ENCODE measurements around the gene TULP4.
"Not testable (repeated sequence)": the region's sequence is repeated elsewhere in the genome, so short reads cannot be mapped to it uniquely, and the experiment has no call there.

Gene TULP4

DNA sequence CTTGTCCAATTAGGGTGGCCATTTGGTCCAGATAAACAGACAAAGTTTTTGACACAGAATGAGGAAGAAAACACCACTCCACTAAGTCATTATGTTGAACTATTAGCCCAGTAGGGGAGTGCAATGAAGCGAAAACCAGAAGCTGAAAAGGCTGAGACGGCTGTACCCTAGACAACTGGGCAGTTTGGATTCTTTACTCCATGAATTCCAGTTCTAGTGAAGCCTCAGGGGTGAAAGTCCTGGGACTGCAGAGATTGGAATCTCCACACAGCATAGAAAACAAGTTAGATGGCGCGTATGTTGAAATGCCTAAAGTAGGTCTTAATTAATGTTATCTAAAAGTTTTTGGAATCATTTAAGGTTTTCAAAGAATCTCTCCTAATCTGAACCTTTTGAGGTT lies 10.7 kb upstream of the TULP4 start:
- not testable (repeated sequence) for H2AK5ac ChIP-seq (ENCODE audit: low read length); H2BK12ac ChIP-seq (ENCODE audit: low read length); H3K9ac ChIP-seq (ENCODE audit: low read length); H2BK120ac ChIP-seq (ENCODE audit: insufficient read depth, low read length, poor library complexity); H4K12ac ChIP-seq (ENCODE audit: low read depth, low read length); H4K8ac ChIP-seq (ENCODE audit: low read depth, low read length); H2BK5ac ChIP-seq (ENCODE audit: low read depth, low read length, poor library complexity); H3K4me1 ChIP-seq (ENCODE audit: control insufficient read depth in 1 of 2, insufficient read depth in 2 of 2, low read length in 2 of 2); H3K14ac ChIP-seq (ENCODE audit: low read length); H3K4me3 ChIP-seq (ENCODE audit: low read depth, low read length); H3K23ac ChIP-seq (ENCODE audit: low read length); H3K4ac ChIP-seq (ENCODE audit: low read depth, low read length); H3K4me2 ChIP-seq (ENCODE audit: low read length); H3K79me1 ChIP-seq (ENCODE audit: low read length); H4K91ac ChIP-seq (ENCODE audit: low read depth, low read length); H3K18ac ChIP-seq (ENCODE audit: low read length); H2AFZ ChIP-seq (ENCODE audit: insufficient read depth, low read length, poor library complexity); H3K27ac ChIP-seq (ENCODE audit: low read depth, low read length); H3K9me3 ChIP-seq (ENCODE audit: insufficient read depth, low read depth, low read length); H3K27me3 ChIP-seq (ENCODE audit: insufficient read depth, low read length); H3K79me2 ChIP-seq (ENCODE audit: control insufficient read depth, insufficient read depth, low read length, poor library complexity)
- no CpG with 5 or more reads among the region's 4 CpGs for WGBS (ENCODE audit: extremely low coverage, insufficient coverage, insufficient read length)
- H3K36me3 ChIP-seq (ENCODE audit: control insufficient read depth in 1 of 2, insufficient read depth in 2 of 2, low read length in 2 of 2), result peaks cover 7 to 13% of the 10 kb centered on the region in 2 experiments
- peak; percentile 79 to 92 for DNase-seq

DNA sequence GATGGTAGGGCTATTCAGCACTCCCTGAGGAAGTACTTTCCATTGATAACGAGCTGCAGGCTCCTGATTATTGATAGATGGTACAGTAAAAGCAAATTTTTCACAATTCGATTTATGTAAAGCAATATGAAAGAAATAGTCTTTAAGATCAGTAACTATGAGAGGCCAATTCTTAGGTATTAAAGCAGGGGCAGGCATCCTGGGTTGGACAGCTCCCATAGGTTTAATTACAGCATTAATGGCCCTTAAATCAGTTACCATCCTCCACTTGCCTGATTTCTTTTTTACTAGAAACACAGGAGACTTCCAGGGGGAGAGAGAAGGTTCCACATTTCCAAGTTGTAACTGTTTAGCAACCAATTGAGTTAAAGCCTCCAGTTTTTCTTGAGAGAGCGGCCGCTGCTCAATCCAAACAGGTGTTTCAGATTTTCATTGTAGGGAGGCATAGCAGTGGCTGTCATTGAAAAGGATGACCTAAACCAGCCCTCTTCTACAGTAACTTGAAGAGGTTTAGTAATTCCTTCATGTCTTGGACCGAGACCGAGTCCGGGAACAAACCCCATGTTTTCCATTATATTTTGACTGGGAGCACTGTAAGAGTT lies 10.0 kb upstream of the TULP4 start:
- not testable (repeated sequence) for H3K9me3 ChIP-seq (ENCODE audit: insufficient read depth, low read depth, low read length); H3K23ac ChIP-seq (ENCODE audit: low read length); H2BK12ac ChIP-seq (ENCODE audit: low read length); H3K79me1 ChIP-seq (ENCODE audit: low read length); H3K4ac ChIP-seq (ENCODE audit: low read depth, low read length); H3K79me2 ChIP-seq (ENCODE audit: control insufficient read depth, insufficient read depth, low read length, poor library complexity); H3K14ac ChIP-seq (ENCODE audit: low read length); H3K9ac ChIP-seq (ENCODE audit: low read length); H2BK120ac ChIP-seq (ENCODE audit: insufficient read depth, low read length, poor library complexity); H3K4me2 ChIP-seq (ENCODE audit: low read length); H2AFZ ChIP-seq (ENCODE audit: insufficient read depth, low read length, poor library complexity); H4K8ac ChIP-seq (ENCODE audit: low read depth, low read length); H2AK5ac ChIP-seq (ENCODE audit: low read length); H2BK5ac ChIP-seq (ENCODE audit: low read depth, low read length, poor library complexity); DNase-seq; H3K27me3 ChIP-seq (ENCODE audit: insufficient read depth, low read length); H3K4me3 ChIP-seq (ENCODE audit: low read depth, low read length); H3K4me1 ChIP-seq (ENCODE audit: control insufficient read depth in 1 of 2, insufficient read depth in 2 of 2, low read length in 2 of 2); H4K91ac ChIP-seq (ENCODE audit: low read depth, low read length); H3K27ac ChIP-seq (ENCODE audit: low read depth, low read length); H4K12ac ChIP-seq (ENCODE audit: low read depth, low read length); H3K18ac ChIP-seq (ENCODE audit: low read length)
- WGBS (ENCODE audit: extremely low coverage, insufficient coverage, insufficient read length), result no CpG with 5 or more reads among the region's 7 CpGs
- peaks cover 9 to 15% of the 10 kb centered on the region in 2 experiments for H3K36me3 ChIP-seq (ENCODE audit: control insufficient read depth in 1 of 2, insufficient read depth in 2 of 2, low read length in 2 of 2)

DNA sequence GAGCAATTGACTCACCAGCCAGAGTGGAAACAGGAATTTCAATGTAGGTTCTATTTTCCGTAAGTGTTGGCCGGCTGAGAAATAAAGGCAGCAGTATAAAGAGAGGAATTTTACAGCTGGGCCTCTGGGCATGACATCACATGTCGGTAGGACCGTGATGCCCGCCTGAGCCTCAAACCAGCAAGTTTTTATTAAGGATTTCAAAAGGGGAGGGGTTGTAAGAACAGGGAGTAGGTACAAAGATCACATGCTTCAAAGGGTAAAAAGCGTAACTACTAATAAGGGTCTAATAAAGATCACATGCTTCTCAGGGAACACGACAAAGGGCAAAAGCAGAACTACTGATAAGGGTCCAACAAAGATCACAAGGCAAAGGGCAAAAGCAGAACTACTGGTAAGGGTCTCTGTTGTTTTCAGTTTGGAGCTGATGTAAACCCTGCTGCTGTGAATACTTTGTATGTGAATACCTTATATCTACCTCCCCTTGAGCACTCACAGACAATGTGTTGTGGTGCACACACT lies 9.0 kb upstream of the TULP4 start:
- no peak overlapping the region for H2BK12ac ChIP-seq (ENCODE audit: low read length)
- H3K9ac ChIP-seq (ENCODE audit: low read length), result no peak overlapping the region
- H4K91ac ChIP-seq (ENCODE audit: low read depth, low read length), result no peak overlapping the region
- H3K4me1 ChIP-seq (ENCODE audit: control insufficient read depth in 1 of 2, insufficient read depth in 2 of 2, low read length in 2 of 2), result no peaks in the 10 kb centered on the region
- no peaks in the 10 kb centered on the region for H3K27me3 ChIP-seq (ENCODE audit: insufficient read depth, low read length)
- no CpG with 5 or more reads among the region's 7 CpGs for WGBS (ENCODE audit: extremely low coverage, insufficient coverage, insufficient read length)
- H3K27ac ChIP-seq (ENCODE audit: low read depth, low read length), result no peak overlapping the region
- H3K4me2 ChIP-seq (ENCODE audit: low read length), result no peak overlapping the region
- no peak overlapping the region for H3K4ac ChIP-seq (ENCODE audit: low read depth, low read length)
- no peak overlapping the region for H2BK5ac ChIP-seq (ENCODE audit: low read depth, low read length, poor library complexity)
- no peak overlapping the region for H4K8ac ChIP-seq (ENCODE audit: low read depth, low read length)
- no peak for DNase-seq
- no peak overlapping the region for H2AK5ac ChIP-seq (ENCODE audit: low read length)
- no peak overlapping the region for H3K23ac ChIP-seq (ENCODE audit: low read length)
- no peaks in the 10 kb centered on the region for H3K79me1 ChIP-seq (ENCODE audit: low read length)
- no peak overlapping the region for H3K4me3 ChIP-seq (ENCODE audit: low read depth, low read length)
- no peak overlapping the region for H4K12ac ChIP-seq (ENCODE audit: low read depth, low read length)
- H3K79me2 ChIP-seq (ENCODE audit: control insufficient read depth, insufficient read depth, low read length, poor library complexity), result peaks cover 2% of the 10 kb centered on the region
- H2BK120ac ChIP-seq (ENCODE audit: insufficient read depth, low read length, poor library complexity), result no peak overlapping the region
- H3K14ac ChIP-seq (ENCODE audit: low read length), result no peak overlapping the region
- peaks cover 12 to 15% of the 10 kb centered on the region in 2 experiments for H3K36me3 ChIP-seq (ENCODE audit: control insufficient read depth in 1 of 2, insufficient read depth in 2 of 2, low read length in 2 of 2)
- H3K18ac ChIP-seq (ENCODE audit: low read length), result no peak overlapping the region
- peaks cover 7% of the 10 kb centered on the region for H3K9me3 ChIP-seq (ENCODE audit: insufficient read depth, low read depth, low read length)
- no peak overlapping the region for H2AFZ ChIP-seq (ENCODE audit: insufficient read depth, low read length, poor library complexity)

DNA sequence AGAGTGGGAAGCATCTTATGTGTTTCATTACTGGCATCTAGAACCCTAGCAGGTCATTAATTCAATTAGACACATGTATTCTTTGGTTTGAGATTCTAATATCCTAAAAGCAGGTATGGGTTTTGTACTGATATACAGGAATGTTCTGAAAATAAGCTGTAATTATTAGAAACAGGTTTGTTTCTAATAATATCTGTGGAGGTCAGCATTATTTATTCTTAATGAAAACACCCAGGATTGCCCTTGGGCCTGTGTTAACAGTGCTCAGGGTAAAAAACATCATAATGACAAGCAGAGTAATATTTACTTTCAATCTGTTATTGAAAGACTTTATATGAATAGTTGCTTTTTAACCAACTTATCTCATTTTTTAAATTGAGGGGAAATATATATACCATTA lies 8.0 kb upstream of the TULP4 start:
- Histone ChIP-seq H3K4me3 (ENCODE audit: low read depth, low read length) (no peak overlapping the region), H3K4ac (ENCODE audit: low read depth, low read length) (no peak overlapping the region), H3K9ac (ENCODE audit: low read length) (no peak overlapping the region), H3K4me2 (ENCODE audit: low read length) (no peak overlapping the region), H4K12ac (ENCODE audit: low read depth, low read length) (no peak overlapping the region), H2BK5ac (ENCODE audit: low read depth, low read length, poor library complexity) (no peak overlapping the region), H3K79me2 (ENCODE audit: control insufficient read depth, insufficient read depth, low read length, poor library complexity) (peaks cover 2% of the 10 kb centered on the region), H3K9me3 (ENCODE audit: insufficient read depth, low read depth, low read length) (peaks cover 3% of the 10 kb centered on the region), H3K14ac (ENCODE audit: low read length) (no peak overlapping the region), H3K4me1 (ENCODE audit: control insufficient read depth in 1 of 2, insufficient read depth in 2 of 2, low read length in 2 of 2) (no peaks in the 10 kb centered on the region), H3K27me3 (ENCODE audit: insufficient read depth, low read length) (no peaks in the 10 kb centered on the region), H3K18ac (ENCODE audit: low read length) (no peak overlapping the region), H2AK5ac (ENCODE audit: low read length) (no peak overlapping the region), H4K91ac (ENCODE audit: low read depth, low read length) (no peak overlapping the region), H2BK120ac (ENCODE audit: insufficient read depth, low read length, poor library complexity) (no peak overlapping the region), H3K36me3 (ENCODE audit: control insufficient read depth in 1 of 2, insufficient read depth in 2 of 2, low read length in 2 of 2) (peaks cover 7 to 10% of the 10 kb centered on the region in 2 experiments), H3K23ac (ENCODE audit: low read length) (no peak overlapping the region), H4K8ac (ENCODE audit: low read depth, low read length) (no peak overlapping the region), H3K79me1 (ENCODE audit: low read length) (no peaks in the 10 kb centered on the region), H2AFZ (ENCODE audit: insufficient read depth, low read length, poor library complexity) (no peak overlapping the region), H3K27ac (ENCODE audit: low read depth, low read length) (no peak overlapping the region), H2BK12ac (ENCODE audit: low read length) (no peak overlapping the region)
- DNase-seq, result no peak
